ENCODE results near the gene KRTAP12-1. TPM values are rescaled to one million over a fixed set of nuclear protein-coding genes. Genes with fewer than 3 reads are reported as not detected.

Gene KRTAP12-1
- total RNA-seq, 1 experiment from 2014 or later = not detected

GRCh38 chr21:44658913-44659595 lies 22.9 kb downstream of the KRTAP12-1 start:
- DNase-seq = no peak

GRCh38 chr21:44658541-44658910 lies 23.4 kb downstream of the KRTAP12-1 start:
- H4K20me1 ChIP-seq (ENCODE audit: insufficient read depth, low read depth, low read length) = no peaks in the 10 kb centered on the region
- no peak overlapping the region for H2AFZ ChIP-seq (ENCODE audit: low read length)
- no peaks in the 10 kb centered on the region for H3K9me2 ChIP-seq (replicated peaks; ENCODE audit: insufficient read depth, low read length)
- no peak overlapping the region for H3K4me3 ChIP-seq (ENCODE audit: low read length)
- no peaks in the 10 kb centered on the region for H3K27me3 ChIP-seq (ENCODE audit: low read length)
- no peaks in the 10 kb centered on the region for H3K79me2 ChIP-seq (ENCODE audit: low read length)
- no peak overlapping the region for H3K9ac ChIP-seq (ENCODE audit: low read length)
- DNase-seq = no peak
- no peak overlapping the region for H3K4me2 ChIP-seq (ENCODE audit: low read depth, low read length, poor library complexity, severe bottlenecking)
- no peak overlapping the region for H3K27ac ChIP-seq (ENCODE audit: low read length)
- no peaks in the 10 kb centered on the region for H3K4me1 ChIP-seq (ENCODE audit: low read length)
- no peaks in the 10 kb centered on the region for H3K36me3 ChIP-seq (ENCODE audit: insufficient read depth, low read length)
- H3K9me3 ChIP-seq (ENCODE audit: low read length) = 0 out of 2 replicates have a peak, but pooled peaks cover 4% of the 10 kb centered on the region

More at GRCh38 chr21:44658913-44659595, 22.9 kb downstream of the KRTAP12-1 start:
- Histone ChIP-seq H3K9ac (ENCODE audit: low read length) (no peak overlapping the region), H3K9me2 (replicated peaks; ENCODE audit: insufficient read depth, low read length) (no peaks in the 10 kb centered on the region), H3K79me2 (ENCODE audit: low read length) (no peaks in the 10 kb centered on the region), H3K27me3 (ENCODE audit: low read length) (no peaks in the 10 kb centered on the region), H3K27ac (ENCODE audit: low read length) (no peak overlapping the region), H4K20me1 (ENCODE audit: insufficient read depth, low read depth, low read length) (no peaks in the 10 kb centered on the region), H3K4me3 (ENCODE audit: low read length) (no peak overlapping the region), H3K4me2 (ENCODE audit: low read depth, low read length, poor library complexity, severe bottlenecking) (no peak overlapping the region), H3K36me3 (ENCODE audit: insufficient read depth, low read length) (no peaks in the 10 kb centered on the region), H2AFZ (ENCODE audit: low read length) (no peak overlapping the region), H3K9me3 (ENCODE audit: low read length) (peaks cover 8% of the 10 kb centered on the region; the same call in 1 of the 2 replicates), H3K4me1 (ENCODE audit: low read length) (no peaks in the 10 kb centered on the region)

- H3K9me3 ChIP-seq (ENCODE audit: low read length) = no peaks in the 10 kb centered on the region
- H4K20me1 ChIP-seq (ENCODE audit: insufficient read depth, low read depth, low read length) = no peaks in the 10 kb centered on the region
- H3K27ac ChIP-seq (ENCODE audit: low read length) = no peak within 1 kb of the TSS
- no peak within 1 kb of the TSS for H3K9ac ChIP-seq (ENCODE audit: low read length)
- no peaks in the 10 kb centered on the region for H3K9me2 ChIP-seq (replicated peaks; ENCODE audit: insufficient read depth, low read length)
- no peak within 1 kb of the TSS for H2AFZ ChIP-seq (ENCODE audit: low read length)
- no peaks in the 10 kb centered on the region for H3K79me2 ChIP-seq (ENCODE audit: low read length)
- DNase-seq = no peak
- no peak within 1 kb of the TSS for H3K4me2 ChIP-seq (ENCODE audit: low read depth, low read length, poor library complexity, severe bottlenecking)
- no peaks in the 10 kb centered on the region for H3K36me3 ChIP-seq (ENCODE audit: insufficient read depth, low read length)
- no peaks in the 10 kb centered on the region for H3K27me3 ChIP-seq (ENCODE audit: low read length)
- H3K4me3 ChIP-seq (ENCODE audit: low read length) = no peak within 1 kb of the TSS
- H3K4me1 ChIP-seq (ENCODE audit: low read length) = no peaks in the 10 kb centered on the region
Measured at GRCh38 chr21:44657635-44658540, 24.1 kb downstream of the KRTAP12-1 start, which contains the start of gene KRTAP12-3. TSS of gene KRTAP12-3 (plus strand) at chr21:44657932. CDS start at chr21:44657980, 48 bp downstream.

GRCh38 chr21:44656868-44657267 lies 25.1 kb downstream of the KRTAP12-1 start:
- H3K79me2 ChIP-seq (ENCODE audit: low read length) = no peaks in the 10 kb centered on the region
- no peaks in the 10 kb centered on the region for H4K20me1 ChIP-seq (ENCODE audit: insufficient read depth, low read depth, low read length)
- no peak overlapping the region for H3K27ac ChIP-seq (ENCODE audit: low read length)
- no peak overlapping the region for H3K9ac ChIP-seq (ENCODE audit: low read length)
- H3K4me3 ChIP-seq (ENCODE audit: low read length) = no peak overlapping the region
- no peak overlapping the region for H3K4me2 ChIP-seq (ENCODE audit: low read depth, low read length, poor library complexity, severe bottlenecking)
- no peaks in the 10 kb centered on the region for H3K27me3 ChIP-seq (ENCODE audit: low read length)
- no peak overlapping the region for H2AFZ ChIP-seq (ENCODE audit: low read length)
- H3K9me3 ChIP-seq (ENCODE audit: low read length) = no peaks in the 10 kb centered on the region
- no peaks in the 10 kb centered on the region for H3K36me3 ChIP-seq (ENCODE audit: insufficient read depth, low read length)
- no peaks in the 10 kb centered on the region for H3K4me1 ChIP-seq (ENCODE audit: low read length)
- no peaks in the 10 kb centered on the region for H3K9me2 ChIP-seq (replicated peaks; ENCODE audit: insufficient read depth, low read length)
- no peak for DNase-seq

- Histone ChIP-seq H3K9me2 (replicated peaks; ENCODE audit: insufficient read depth, low read length) (no peaks in the 10 kb centered on the region), H4K20me1 (ENCODE audit: insufficient read depth, low read depth, low read length) (no peaks in the 10 kb centered on the region), H3K79me2 (ENCODE audit: low read length) (no peaks in the 10 kb centered on the region), H3K4me2 (ENCODE audit: low read depth, low read length, poor library complexity, severe bottlenecking) (no peak within 1 kb of the TSS), H3K4me1 (ENCODE audit: low read length) (no peaks in the 10 kb centered on the region), H3K27me3 (ENCODE audit: low read length) (no peaks in the 10 kb centered on the region), H3K36me3 (ENCODE audit: insufficient read depth, low read length) (no peaks in the 10 kb centered on the region), H3K9ac (ENCODE audit: low read length) (no peak within 1 kb of the TSS), H3K9me3 (ENCODE audit: low read length) (no peaks in the 10 kb centered on the region), H3K4me3 (ENCODE audit: low read length) (no peak within 1 kb of the TSS), H3K27ac (ENCODE audit: low read length) (no peak within 1 kb of the TSS), H2AFZ (ENCODE audit: low read length) (no peak within 1 kb of the TSS)
- no peak for DNase-seq
Measured at GRCh38 chr21:44654576-44655175, 27.3 kb downstream of the KRTAP12-1 start, which contains the start of gene KRTAP12-4. TSS of gene KRTAP12-4 (minus strand) at chr21:44654659. CDS start at chr21:44654614, 45 bp downstream.

GRCh38 chr21:44653656-44654575 lies 28.0 kb downstream of the KRTAP12-1 start:
- Histone ChIP-seq H3K9me3 (ENCODE audit: low read length) (no peaks in the 10 kb centered on the region), H2AFZ (ENCODE audit: low read length) (no peak overlapping the region), H4K20me1 (ENCODE audit: insufficient read depth, low read depth, low read length) (no peaks in the 10 kb centered on the region), H3K9ac (ENCODE audit: low read length) (no peak overlapping the region), H3K27ac (ENCODE audit: low read length) (no peak overlapping the region), H3K36me3 (ENCODE audit: insufficient read depth, low read length) (no peaks in the 10 kb centered on the region), H3K9me2 (replicated peaks; ENCODE audit: insufficient read depth, low read length) (no peaks in the 10 kb centered on the region), H3K4me1 (ENCODE audit: low read length) (no peaks in the 10 kb centered on the region), H3K4me2 (ENCODE audit: low read depth, low read length, poor library complexity, severe bottlenecking) (no peak overlapping the region), H3K4me3 (ENCODE audit: low read length) (no peak overlapping the region), H3K79me2 (ENCODE audit: low read length) (no peaks in the 10 kb centered on the region), H3K27me3 (ENCODE audit: low read length) (no peaks in the 10 kb centered on the region)
- DNase-seq = no peak

- no peak overlapping the region for H3K4me3 ChIP-seq (ENCODE audit: low read length)
- H3K9me2 ChIP-seq (replicated peaks; ENCODE audit: insufficient read depth, low read length) = no peaks in the 10 kb centered on the region
- H2AFZ ChIP-seq (ENCODE audit: low read length) = no peak overlapping the region
- no peaks in the 10 kb centered on the region for H3K9me3 ChIP-seq (ENCODE audit: low read length)
- no peaks in the 10 kb centered on the region for H3K36me3 ChIP-seq (ENCODE audit: insufficient read depth, low read length)
- no peak for DNase-seq
- H3K4me1 ChIP-seq (ENCODE audit: low read length) = no peaks in the 10 kb centered on the region
- H4K20me1 ChIP-seq (ENCODE audit: insufficient read depth, low read depth, low read length) = no peaks in the 10 kb centered on the region
- H3K27ac ChIP-seq (ENCODE audit: low read length) = no peak overlapping the region
- H3K27me3 ChIP-seq (ENCODE audit: low read length) = no peaks in the 10 kb centered on the region
- H3K9ac ChIP-seq (ENCODE audit: low read length) = no peak overlapping the region
- no peaks in the 10 kb centered on the region for H3K79me2 ChIP-seq (ENCODE audit: low read length)
- no peak overlapping the region for H3K4me2 ChIP-seq (ENCODE audit: low read depth, low read length, poor library complexity, severe bottlenecking)
Measured at GRCh38 chr21:44653123-44653522, 28.8 kb downstream of the KRTAP12-1 start.
